GM12873 (cell line): Measurements from ENCODE around the gene HIVEP3.

Experiments
- TF ChIP-seq, protein P1 (sequence below): IDR thresholded peaks from 2 replicates; pipeline ENCODE4 v1.5.1; 2012; ENCODE audit warnings: low read depth, mild to moderate bottlenecking, moderate library complexity, low read length, control low read depth; ENCODE audit not compliant: insufficient read depth; ENCODE audit errors: missing control alignments

HIVEP3 gene

GRCh38 chr1:41668054-41668660, 250.6 kb downstream of the HIVEP3 start:
- TF ChIP-seq, protein P1, sequence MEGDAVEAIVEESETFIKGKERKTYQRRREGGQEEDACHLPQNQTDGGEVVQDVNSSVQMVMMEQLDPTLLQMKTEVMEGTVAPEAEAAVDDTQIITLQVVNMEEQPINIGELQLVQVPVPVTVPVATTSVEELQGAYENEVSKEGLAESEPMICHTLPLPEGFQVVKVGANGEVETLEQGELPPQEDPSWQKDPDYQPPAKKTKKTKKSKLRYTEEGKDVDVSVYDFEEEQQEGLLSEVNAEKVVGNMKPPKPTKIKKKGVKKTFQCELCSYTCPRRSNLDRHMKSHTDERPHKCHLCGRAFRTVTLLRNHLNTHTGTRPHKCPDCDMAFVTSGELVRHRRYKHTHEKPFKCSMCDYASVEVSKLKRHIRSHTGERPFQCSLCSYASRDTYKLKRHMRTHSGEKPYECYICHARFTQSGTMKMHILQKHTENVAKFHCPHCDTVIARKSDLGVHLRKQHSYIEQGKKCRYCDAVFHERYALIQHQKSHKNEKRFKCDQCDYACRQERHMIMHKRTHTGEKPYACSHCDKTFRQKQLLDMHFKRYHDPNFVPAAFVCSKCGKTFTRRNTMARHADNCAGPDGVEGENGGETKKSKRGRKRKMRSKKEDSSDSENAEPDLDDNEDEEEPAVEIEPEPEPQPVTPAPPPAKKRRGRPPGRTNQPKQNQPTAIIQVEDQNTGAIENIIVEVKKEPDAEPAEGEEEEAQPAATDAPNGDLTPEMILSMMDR, result no peak

- TF ChIP-seq, protein P1, result no peak
These were observed 251.6 kb downstream of the HIVEP3 start for GRCh38 chr1:41666981-41667631.

DNA sequence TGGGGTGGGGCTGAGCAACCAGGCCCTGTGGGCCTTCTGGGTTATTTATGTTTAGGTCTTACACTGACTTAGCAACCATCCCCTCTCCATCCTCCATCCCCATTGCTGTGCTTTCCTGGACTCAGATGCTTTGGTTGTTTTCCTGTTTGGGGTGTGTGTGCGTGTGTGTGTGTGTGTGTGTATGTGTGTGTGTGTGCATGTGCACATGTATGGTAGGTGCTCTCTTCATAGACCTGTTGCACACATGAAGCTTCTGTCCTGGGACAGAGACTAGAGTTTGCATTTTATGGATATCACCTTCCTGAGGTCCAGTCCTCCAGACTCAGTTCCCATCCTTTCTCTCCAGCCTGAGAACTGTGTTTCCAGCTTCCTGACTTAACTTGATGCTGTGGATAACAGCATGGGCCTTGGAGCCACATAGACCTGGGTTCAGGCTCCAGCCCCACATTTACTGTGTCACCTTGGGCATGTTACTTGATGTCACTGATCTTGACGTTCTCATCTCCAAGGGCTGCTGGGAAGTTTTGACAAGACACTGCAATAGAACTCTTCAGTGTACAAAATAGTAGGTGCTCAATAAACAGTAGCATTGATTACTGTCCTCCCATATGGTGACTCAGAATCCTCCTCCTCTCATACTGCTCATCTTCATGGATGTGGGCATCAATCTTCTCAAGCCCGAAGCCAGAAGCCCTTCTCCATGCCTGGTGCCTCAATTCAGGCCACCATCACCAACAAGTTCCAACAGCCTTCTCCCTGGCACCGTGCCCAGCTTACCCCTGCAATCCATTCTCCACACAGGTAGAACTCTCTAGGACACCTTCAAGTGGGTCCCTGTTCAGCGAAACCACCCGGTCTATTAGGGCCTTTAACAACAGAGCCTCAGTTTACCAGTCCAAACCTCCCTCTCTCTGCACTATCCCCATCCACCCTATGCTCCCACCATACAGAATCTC, 252.5 kb downstream of the HIVEP3 start:
- TF ChIP-seq, protein P1, result no peak

DNA sequence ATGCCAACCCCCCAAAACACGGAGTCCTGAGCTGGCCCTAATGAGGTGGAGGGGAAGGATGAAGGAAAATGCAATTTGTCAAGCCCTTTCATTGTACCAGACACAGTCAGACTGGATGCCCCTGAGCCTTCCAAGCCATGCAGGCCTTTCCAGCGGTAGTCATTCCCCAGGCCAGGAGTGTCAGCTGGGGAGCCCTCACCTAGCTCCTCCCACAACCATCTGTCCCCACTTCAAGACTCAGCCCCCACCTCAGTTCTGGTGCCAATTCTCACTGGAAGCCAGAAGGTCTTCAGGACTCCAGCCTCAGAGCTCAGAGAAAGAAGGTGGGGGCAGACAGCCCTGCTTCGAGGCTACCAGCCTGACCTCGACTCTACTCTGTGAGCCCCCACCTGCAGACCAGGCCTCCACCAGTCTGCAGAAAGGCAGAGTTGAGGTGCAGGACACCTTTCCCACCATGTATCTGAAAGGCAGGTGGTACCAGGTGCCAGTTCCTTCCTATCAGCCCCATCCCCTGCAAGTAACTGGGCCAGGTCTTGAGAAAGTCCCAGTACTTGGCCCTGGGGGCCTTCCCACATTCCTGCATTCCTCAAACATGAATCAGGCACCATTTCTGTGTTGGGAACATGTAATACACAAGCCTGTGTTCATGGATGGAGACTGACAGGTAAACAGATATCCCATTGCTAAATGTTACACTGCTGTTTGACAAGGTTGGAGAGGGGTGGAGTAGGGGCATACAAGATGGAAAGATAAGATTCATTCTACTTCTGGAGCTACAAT, 253.7 kb downstream of the HIVEP3 start:
- TF ChIP-seq, protein P1, result no peak

- TF ChIP-seq, protein P1, result no peak
These were observed 254.9 kb downstream of the HIVEP3 start for GRCh38 chr1:41663671-41664400.

GRCh38 chr1:41662765-41663437, 255.8 kb downstream of the HIVEP3 start:
- TF ChIP-seq, protein P1, result peak; percentile 12
